Measurements from ENCODE around the gene SH2D1B. TPM values are rescaled to one million over a fixed set of nuclear protein-coding genes. Genes with fewer than 3 reads are reported as not detected.

The SH2D1B gene
- total RNA-seq, 2 experiments from 2014 or later: not detected

- DNase-seq: no peak
- TF ChIP-seq CTCF (IDR thresholded peaks at IDR 0.05): no peak
- no peak overlapping the region for H3K4me3 Mint-ChIP-seq
- H3K36me3 Mint-ChIP-seq (ENCODE audit: low read depth): no peaks in the 10 kb centered on the region
- no peaks in the 10 kb centered on the region for H3K4me1 Mint-ChIP-seq (ENCODE audit: low read depth)
- CTCF ChIA-PET: interaction anchor here (1.4 kb wide), 1 partner anchor 10 kb away, joined by 5 read pairs; no protein-coding TSS in a partner anchor
- intact Hi-C loops (cut with micrococcal nuclease): no loop called here
- H3K9me3 Mint-ChIP-seq: no peaks in the 10 kb centered on the region
- H3K27me3 Mint-ChIP-seq: no peaks in the 10 kb centered on the region
- H3K27ac Mint-ChIP-seq: no peak overlapping the region
- no peak for ATAC-seq
- POLR2A ChIA-PET: no interaction called here
Observed at GRCh38 chr1:162366671-162367070, 45.3 kb downstream of the SH2D1B start.

DNA sequence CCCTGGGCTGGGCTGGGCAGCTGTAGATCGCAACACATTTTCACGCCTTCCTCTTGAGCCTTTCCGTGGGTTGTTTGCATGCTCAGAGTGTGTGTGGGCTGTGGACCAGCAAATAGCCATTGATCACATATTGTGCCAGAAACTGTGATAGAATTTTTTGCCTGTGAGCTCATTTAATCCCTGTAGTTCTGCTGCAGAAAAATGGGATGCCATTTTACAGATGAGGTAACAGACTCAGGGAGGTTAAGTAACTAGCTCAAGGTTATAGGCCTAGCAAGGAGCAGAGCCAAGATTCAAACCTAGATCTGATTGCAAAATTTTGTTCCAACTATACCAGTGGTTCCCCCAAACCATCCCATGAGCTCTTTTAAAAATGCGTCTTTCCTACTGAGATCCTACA lies 45.8 kb downstream of the SH2D1B start:
- ATAC-seq (no peak), DNase-seq (no peak)
- Mint-ChIP-seq H3K4me3 (no peak overlapping the region), H3K27me3 (no peaks in the 10 kb centered on the region), H3K27ac (no peak overlapping the region), H3K36me3 (ENCODE audit: low read depth) (no peaks in the 10 kb centered on the region), H3K9me3 (no peaks in the 10 kb centered on the region), H3K4me1 (ENCODE audit: low read depth) (no peaks in the 10 kb centered on the region)
- CTCF ChIA-PET: interaction anchor here (1.4 kb wide), 1 partner anchor 9 kb away, joined by 5 read pairs; no protein-coding TSS in a partner anchor
- no peak for TF ChIP-seq CTCF (IDR thresholded peaks at IDR 0.05)
- intact Hi-C loops (cut with micrococcal nuclease): no loop called here
- POLR2A ChIA-PET: no interaction called here

GRCh38 chr1:162365284-162366020 lies 46.5 kb downstream of the SH2D1B start:
- ATAC-seq: no peak
- Mint-ChIP-seq H3K27ac (no peak overlapping the region), H3K4me1 (ENCODE audit: low read depth) (no peaks in the 10 kb centered on the region), H3K27me3 (no peaks in the 10 kb centered on the region), H3K4me3 (no peak overlapping the region), H3K9me3 (no peaks in the 10 kb centered on the region), H3K36me3 (ENCODE audit: low read depth) (no peaks in the 10 kb centered on the region)
- ChIA-PET CTCF (interaction anchor here (1.4 kb wide), 1 partner anchor 9 kb away, joined by 5 read pairs; no protein-coding TSS in a partner anchor), POLR2A (no interaction called here)
- intact Hi-C loops (cut with micrococcal nuclease): no loop called here
- no peak for TF ChIP-seq CTCF (IDR thresholded peaks at IDR 0.05)
- no peak for DNase-seq

- CTCF ChIA-PET: no interaction called here
- intact Hi-C loops (cut with micrococcal nuclease): no loop called here
- H3K27me3 Mint-ChIP-seq: no peaks in the 10 kb centered on the region
Observed at GRCh38 chr1:162364498-162364897, 47.4 kb downstream of the SH2D1B start.

More at GRCh38 chr1:162364498-162364897, 47.4 kb downstream of the SH2D1B start:
- no peak overlapping the region for H3K27ac Mint-ChIP-seq
- no peak for DNase-seq
- no peaks in the 10 kb centered on the region for H3K36me3 Mint-ChIP-seq (ENCODE audit: low read depth)
- no peak overlapping the region for H3K4me3 Mint-ChIP-seq
- ATAC-seq: no peak
- no peaks in the 10 kb centered on the region for H3K4me1 Mint-ChIP-seq (ENCODE audit: low read depth)
- H3K9me3 Mint-ChIP-seq: no peaks in the 10 kb centered on the region
- POLR2A ChIA-PET: no interaction called here
- TF ChIP-seq CTCF (IDR thresholded peaks at IDR 0.05): no peak
